NCI-H2171 (cell line): ENCODE data around the gene SALL4.
"Not testable (repeated sequence)": the region's sequence is repeated elsewhere in the genome, so short reads cannot be mapped to it uniquely, and the experiment has no call there.

Experiments used
- DNase-seq: peaks from one replicate; lab custom pipeline; 2025; lab: John Stamatoyannopoulos, UW

The SALL4 gene

GRCh38 chr20:51802170-51802751 lies at the start of gene SALL4:
TSS of gene SALL4 (minus strand) at chr20:51802521. CDS start at chr20:51802408, 113 bp downstream.
- DNase-seq, result no peak

DNA sequence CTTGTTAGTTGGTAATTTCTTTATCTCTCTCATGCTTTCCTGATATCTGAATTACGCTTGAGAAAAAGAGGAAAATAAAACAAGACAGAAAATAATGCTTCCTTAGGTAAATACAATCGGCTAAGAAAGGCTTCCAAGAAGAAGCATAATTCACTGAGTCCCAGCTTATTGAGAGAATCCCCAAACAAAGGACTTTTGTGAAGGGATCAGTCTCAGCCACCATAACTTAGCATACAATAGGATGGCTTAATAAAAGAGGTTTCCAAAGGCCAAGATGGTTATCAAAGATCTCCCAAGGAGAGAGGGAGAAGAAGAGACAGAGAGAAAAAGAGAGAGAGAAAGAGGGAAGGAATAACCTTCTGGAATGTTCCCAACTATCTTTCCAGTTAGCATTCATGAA lies 46.0 kb upstream of the SALL4 start:
- DNase-seq, result no peak

- no peak for DNase-seq
Measured at GRCh38 chr20:51840865-51841264, 38.5 kb upstream of the SALL4 start.

DNA sequence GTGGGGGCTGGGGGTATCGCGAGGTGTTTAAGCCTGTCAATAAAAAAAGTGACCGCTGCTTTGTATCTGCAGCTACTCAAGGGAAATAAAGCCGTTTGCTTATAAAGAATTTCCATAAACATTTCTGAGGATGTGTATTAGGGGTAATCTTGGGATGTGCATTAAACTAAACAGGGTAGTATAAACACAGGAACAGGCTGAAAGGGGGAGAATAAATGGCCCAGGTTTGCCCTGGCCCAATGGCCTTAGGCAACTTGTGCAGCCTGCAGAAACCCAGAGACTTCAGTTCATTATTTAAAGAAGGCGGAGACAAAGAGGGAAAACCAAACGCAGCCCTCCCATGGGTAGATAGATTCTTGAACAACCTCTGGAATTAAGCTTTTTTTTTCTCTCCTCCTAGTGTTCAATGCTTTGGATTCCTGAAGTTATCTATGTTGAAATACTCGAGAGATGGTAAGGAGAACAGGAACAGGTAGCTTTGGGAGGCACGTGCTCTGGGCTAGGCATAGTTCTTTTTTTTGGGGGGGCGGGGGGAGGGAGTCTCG lies 35.6 kb upstream of the SALL4 start:
- no peak for DNase-seq

- DNase-seq, result no peak
Measured at GRCh38 chr20:51837436-51837835, 35.1 kb upstream of the SALL4 start.

DNA sequence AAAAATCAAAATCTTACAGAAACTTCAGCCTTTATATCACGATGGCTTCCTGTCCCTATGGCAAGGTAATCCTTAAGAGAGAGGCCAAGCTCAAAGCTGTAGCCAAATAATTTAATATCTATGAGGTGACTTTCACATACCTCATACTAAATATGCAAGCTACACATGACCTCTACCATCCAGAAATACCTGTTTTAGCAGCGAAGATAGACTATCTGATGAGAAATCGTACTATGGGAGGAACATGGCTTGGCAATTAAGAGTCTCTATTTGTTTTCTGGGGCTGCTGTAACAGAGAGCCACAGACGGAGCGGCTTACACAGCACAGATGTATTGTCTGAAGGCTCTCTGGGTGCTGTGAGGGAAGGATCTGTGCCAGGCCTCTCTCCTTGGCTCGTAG lies 31.0 kb upstream of the SALL4 start:
- no peak for DNase-seq

- no peak for DNase-seq
Measured at GRCh38 chr20:51832276-51832675, 30.0 kb upstream of the SALL4 start.

DNA sequence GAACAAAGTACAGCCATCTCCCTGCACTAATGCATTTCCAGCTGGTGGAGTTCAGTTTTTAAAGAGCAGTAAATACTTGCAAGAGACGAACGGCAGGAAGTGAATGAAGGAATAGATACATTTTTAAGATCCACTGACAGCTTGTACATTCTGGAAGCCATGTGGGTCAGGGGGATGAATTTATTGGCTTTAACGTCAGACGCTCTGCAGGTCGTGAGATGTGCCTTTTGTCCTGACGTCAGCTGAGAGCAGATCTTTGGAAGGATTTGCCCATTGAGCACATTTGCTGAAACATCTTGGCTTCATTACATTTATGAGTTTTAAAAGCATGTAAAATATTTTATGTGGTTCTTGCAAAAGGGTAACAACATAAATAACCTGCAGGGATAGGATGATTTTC lies 29.5 kb upstream of the SALL4 start:
- DNase-seq, result no peak

GRCh38 chr20:51830538-51830937 lies 28.2 kb upstream of the SALL4 start:
- no peak for DNase-seq

DNA sequence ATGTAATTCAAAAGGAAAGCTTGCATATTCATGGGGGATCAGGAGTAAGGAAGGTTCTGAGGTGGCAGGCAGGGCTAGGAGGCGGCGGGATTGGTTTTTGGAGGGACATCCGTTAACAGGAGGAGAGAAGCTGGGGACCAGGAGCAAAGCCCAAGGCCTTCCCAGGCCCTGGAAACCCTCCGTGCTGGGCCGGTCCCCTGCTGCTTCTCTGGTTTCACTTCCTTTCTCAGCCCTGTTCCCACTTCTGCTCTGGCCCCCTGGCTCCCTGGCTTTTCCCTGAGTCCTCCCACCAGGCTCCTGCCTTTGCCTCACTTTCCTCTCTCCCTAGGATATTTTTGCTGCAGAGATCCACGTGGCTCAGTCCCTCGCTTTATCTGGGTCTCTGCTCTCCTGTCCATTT lies 26.4 kb upstream of the SALL4 start:
- DNase-seq, result no peak

DNA sequence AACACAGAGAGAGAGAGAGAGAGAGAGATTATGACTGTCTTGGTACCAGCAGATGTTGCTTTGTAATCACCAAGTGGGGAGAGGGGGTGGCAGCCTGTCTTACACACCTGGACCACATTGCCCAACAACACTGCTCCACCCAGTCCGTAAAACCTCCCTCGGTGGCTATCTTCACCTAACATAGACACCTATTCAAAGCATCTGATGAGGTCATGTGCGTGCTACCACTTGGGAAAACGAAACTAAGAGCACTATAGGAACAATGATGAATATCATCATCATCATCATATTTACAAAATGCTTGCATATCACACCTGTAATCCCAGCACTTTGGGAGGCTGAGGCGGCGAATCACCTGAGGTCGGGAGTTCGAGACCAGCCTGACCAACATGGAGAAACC lies 24.1 kb upstream of the SALL4 start:
- no peak for DNase-seq

GRCh38 chr20:51818479-51819008 lies 16.2 kb upstream of the SALL4 start:
- DNase-seq, result no peak

DNA sequence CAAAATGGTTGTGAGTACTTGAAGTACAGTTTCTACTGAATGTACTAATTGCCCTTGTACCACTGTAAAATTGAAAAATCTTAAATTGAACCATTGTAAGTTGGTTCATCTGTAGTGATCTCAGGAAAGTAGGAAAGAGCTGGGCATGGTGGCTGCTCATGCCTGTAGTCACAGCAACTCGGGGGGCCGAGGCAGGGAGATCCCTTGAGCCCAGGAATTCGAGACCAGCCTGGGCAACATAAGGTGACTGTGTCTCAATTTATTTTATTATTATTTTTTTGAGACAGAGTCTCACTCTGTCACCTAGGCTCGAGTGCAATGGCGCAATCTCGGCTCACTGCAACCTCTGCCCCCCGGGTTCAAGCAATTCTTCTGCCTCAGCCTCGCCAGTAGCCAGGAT lies 14.5 kb upstream of the SALL4 start:
- not testable (repeated sequence) for DNase-seq

GRCh38 chr20:51815383-51816076 lies 13.2 kb upstream of the SALL4 start:
- no peak for DNase-seq

DNA sequence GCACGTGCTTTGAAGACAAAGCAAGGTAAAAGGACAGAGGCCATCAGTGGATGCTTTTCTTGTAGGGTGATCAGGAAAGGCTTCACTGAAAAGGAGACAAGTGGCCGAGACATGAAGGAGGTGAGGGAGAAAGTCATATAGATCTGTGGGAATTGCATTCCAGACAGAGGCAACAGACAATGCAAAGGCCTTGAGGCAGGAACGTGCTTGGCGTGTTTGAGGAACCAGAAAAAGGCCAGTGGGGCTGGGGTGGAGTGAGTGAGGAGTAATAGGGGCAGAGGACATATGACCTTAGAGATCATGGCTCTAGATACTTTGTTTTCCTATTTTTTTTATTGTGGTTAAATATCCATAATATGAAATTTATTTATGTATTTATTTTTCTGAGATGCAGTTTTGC lies 10.5 kb upstream of the SALL4 start:
- DNase-seq, result no peak

DNA sequence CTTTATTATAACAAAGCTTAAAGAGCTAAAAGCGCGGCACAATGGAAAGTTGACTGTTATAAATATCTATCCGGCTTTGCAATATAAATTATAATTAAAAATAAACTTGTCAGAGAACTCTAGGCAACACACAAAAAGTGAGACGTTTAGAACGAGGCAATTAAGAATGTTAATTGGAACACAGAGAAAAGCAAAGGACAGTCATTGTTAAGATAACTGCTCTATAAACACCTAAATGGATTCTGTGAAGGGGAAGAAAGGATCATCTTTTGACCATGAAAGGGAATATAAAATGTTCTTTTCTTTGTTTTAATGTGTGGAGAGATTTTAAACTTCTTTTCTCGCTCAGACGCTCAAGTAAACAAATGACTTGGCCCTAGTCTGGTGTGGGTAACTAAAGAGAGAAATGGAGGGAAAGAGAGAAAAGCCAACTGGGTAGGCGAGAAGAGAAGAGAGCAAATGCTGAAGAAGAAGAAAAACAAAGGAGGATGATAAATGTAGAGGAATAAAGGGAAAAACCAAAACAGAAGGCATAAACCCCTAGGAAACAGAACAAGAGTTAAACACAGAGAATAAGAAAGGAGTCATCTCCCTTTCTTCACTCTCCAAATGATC lies 9.3 kb upstream of the SALL4 start:
- no peak for DNase-seq

- DNase-seq, result no peak
Measured at GRCh38 chr20:51811042-51811355, 8.7 kb upstream of the SALL4 start.

- no peak for DNase-seq
Measured at GRCh38 chr20:51810155-51811041, 8.1 kb upstream of the SALL4 start.

DNA sequence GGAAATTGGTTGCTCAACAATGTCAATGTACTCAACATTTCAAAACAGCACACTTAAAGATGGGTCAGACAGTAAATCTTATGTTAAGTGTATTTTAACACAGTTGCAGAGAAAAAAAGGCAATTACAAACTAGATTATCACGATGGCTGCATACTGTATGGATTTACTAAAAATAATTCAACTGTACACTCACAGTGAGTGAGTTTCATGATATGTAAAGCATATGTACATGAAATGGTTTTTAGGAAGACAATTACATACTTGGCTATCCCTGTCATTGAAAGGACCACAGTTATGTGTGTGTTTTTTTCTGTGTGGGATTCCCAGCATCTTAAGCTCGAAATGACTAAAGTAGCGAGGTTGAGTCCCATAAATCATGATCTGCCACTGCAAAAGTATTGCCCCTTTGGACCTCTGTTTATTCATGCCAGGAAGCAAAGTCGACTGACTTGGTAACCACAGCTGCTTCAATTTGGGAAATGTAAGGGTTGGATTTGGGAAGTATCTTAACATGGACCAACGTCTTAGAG lies 5.5 kb upstream of the SALL4 start:
- DNase-seq, result no peak

DNA sequence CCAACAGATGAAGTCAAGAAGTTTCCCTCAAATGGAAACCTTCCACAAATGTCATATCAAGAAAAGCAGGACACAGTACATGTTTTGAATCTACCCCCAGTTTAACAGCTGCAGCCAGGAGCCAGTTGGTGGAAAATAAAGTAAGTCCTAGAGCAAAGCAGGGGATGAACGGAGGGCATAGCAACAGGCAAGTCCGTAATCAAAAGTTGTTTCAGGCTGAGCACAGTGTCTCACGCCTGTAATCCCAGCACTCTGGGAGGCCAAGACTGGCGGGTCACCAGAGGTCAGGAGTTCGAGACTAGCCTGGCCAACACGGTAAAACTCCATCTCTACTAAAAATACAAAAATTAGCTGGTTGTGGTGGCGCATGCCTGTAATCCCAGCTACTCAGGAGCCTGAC lies 2.4 kb upstream of the SALL4 start:
- DNase-seq, result no peak

DNA sequence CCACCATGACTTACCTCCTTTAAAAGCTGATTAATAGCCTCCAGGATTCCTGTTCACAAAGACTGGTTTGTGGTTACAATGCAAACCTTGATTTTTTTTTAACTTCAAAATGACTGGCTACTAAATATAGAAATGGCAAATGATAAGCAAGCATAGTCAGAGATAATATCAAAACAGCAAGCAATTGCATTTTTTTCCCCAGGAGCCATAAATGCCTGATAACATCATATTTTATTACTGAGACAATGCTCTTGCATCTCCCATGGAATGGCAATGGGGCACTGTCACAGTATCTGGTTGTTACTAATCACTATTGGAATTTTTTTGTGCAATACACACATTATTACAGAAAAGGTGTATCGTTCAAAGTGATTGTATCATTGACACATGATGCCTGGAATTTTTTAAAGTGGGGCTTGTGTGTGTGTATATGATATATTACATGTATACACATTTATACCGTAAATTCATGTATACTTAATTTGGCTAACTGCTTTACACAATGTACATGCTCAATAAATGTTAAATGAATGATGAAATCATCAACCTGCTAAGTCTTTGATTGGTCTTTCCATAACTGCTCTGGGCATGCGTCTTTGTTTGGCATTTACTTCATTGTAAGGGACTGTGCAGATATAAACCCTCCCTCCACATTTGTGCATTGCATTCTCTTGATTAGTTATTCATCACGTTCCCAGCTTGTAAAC lies 980 bp upstream of the SALL4 start:
- no peak for DNase-seq

DNA sequence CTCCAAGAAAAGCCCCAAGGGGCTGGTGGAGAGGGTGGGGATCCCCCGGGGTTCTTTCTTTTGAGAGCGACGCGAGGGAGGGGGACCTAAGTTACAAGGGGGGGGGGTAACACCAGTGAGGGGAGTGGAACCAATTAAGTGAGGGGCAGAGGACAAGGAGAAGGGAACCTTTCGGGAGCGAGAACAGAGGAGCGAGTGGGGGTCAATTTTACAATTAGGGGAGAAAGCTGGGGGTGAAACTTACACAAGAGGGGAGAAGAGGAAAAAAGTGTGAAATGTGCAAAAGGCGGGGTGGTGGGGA lies 548 bp downstream of the SALL4 start:
- DNase-seq, result no peak
